GF-D8 (cell line): Measurements from ENCODE around the gene KPNA2.
"Not testable (repeated sequence)": the region's sequence is repeated elsewhere in the genome, so short reads cannot be mapped to it uniquely, and the experiment has no call there.

ENCODE experiments used
- DNase-seq: peaks from one replicate; lab custom pipeline; 2025; lab: John Stamatoyannopoulos, UW

KPNA2 gene

DNA sequence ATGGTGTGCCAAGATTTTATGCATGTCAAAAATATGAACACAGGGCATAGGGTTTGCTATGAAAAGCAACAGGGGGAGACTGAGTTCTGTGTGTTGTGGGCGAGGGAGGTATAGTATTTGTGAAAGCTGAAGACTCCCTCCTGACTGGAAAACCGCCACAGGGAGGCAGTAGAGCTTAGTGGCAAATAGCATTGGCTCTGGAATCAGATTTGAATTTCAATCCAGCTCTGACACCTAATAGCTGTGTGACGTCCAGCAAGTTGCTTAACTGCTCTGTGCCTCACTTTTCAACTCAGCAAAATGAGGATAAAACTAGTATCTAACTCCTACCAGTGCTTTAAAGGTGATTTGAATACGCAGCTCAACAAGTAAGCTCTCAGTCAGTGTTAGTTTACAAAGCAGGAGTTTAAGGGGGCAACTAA lies 22.0 kb downstream of the KPNA2 start:
- no peak for DNase-seq

DNA sequence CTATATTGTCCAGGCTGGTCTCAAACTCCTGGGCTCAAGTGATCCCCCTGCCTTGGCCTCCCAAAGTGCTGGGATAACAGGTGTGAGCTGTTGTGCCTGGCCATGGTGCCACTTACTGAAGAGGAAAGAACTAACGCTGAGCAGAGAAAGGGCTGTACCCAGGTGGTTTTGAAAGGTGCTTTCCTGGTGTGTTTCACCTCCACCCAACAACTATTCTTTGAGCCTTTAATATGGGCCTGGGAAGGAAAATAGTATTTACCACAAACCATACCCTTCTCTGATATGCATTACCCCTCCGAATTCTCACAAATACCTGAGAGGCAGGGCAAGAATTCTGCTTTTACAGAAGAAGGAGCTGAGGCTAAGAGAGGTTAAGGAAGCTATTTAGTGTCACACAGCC lies 24.8 kb downstream of the KPNA2 start:
- no peak for DNase-seq

GRCh38 chr17:68061512-68062313 lies 26.2 kb downstream of the KPNA2 start:
- DNase-seq, result no peak

DNA sequence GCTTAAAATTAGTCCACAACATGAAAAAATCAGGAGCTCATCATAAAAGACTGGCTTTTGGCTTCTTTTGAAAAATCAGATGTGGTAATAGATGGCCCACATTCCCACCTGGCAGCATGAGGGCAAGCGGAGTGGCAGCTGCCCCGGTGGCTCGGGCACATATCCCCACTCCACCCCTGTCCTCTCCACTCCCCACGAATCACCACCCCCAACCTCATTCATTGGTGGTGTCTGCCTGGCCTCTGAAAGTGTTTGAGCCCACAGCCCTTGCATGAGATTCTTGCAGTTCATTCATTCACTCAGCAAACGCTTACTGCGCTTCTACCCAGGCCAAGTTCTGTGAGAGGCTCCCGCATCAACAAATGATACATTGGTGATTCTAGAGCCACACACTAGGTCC lies 29.8 kb downstream of the KPNA2 start:
- DNase-seq, result not testable (repeated sequence)

DNA sequence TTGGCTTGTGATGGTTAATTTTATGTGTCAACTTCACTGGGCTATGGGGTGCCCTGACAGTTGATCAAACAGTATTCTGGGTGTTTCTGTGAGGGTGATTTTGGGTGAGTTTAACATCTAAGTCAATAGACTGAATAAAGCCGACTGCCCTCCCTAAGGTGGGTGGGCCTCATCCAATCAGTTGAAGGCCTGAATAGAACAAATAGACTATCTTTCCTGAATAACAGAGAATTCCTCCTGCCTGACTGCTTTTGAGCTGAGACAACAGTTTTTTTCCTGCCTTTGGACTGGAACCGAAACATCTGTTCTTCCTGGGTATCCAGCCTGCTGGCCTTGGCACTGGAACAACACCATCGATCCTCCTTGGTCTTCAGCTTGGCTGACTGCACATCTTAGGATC lies 33.0 kb downstream of the KPNA2 start:
- DNase-seq, result not testable (repeated sequence)

DNA sequence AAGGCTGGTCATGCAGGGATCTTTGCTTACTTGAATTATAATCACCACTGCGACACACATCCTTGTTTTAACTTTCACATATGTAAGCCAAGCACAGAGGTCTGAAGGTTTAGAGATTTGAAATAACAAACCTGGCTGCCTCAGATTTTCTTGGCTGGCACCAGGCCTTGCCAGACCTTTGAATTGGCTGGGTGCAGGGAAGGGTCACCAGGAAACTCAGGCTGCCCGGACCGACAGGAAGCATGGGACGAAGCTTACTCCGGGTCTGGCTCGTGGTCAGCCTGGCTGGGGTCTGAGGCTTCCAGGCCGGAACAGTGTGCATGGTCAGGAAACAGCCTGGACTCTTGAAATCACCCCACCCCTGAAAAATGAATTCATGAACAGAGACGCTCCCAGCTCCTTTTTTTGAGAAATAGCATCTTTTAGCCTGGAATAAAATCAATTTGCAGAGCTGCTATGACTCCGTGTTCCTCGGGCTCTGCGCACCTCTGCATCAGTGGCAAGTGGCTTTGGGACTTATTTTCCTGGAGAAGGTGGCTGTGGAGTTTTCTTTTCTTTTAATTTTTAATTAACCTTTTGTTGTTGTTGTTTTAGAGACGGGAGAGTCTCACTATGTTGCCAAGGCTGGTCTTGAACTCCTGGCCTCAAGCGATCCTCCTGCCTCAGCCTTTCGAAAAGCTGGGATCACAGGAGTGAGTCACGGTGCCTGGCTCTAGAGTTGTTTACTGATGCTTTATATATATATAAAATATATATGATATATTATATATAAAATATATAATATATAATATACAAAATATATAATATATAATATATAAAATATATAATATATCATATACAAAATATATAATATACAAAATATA lies 35.3 kb downstream of the KPNA2 start:
- not testable (repeated sequence) for DNase-seq

DNA sequence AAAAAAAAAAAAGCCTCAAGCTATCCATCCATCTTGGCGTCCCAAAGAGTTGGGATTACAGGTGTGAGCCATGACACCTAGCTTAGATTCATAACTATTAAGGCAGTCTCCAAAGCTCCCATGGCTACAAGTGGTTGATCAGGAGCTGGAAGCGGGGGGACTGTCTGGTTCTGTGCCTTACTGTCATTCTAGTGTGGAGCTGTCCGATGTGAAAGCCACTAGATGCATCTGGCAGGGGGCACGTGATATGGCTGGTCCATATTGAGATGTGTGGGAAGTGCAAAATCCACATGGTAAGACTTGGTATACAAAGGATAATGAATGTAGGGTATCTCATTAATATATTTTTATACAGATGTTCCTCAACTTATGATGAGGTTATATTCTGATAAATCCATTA lies 38.7 kb downstream of the KPNA2 start:
- DNase-seq, result no peak

- not testable (repeated sequence) for DNase-seq
Observed at GRCh38 chr17:68075953-68076607, 40.5 kb downstream of the KPNA2 start.

GRCh38 chr17:68077498-68077897 lies 42.0 kb downstream of the KPNA2 start:
- not testable (repeated sequence) for DNase-seq

GRCh38 chr17:68080411-68081150 lies 45.0 kb downstream of the KPNA2 start:
- no peak for DNase-seq

DNA sequence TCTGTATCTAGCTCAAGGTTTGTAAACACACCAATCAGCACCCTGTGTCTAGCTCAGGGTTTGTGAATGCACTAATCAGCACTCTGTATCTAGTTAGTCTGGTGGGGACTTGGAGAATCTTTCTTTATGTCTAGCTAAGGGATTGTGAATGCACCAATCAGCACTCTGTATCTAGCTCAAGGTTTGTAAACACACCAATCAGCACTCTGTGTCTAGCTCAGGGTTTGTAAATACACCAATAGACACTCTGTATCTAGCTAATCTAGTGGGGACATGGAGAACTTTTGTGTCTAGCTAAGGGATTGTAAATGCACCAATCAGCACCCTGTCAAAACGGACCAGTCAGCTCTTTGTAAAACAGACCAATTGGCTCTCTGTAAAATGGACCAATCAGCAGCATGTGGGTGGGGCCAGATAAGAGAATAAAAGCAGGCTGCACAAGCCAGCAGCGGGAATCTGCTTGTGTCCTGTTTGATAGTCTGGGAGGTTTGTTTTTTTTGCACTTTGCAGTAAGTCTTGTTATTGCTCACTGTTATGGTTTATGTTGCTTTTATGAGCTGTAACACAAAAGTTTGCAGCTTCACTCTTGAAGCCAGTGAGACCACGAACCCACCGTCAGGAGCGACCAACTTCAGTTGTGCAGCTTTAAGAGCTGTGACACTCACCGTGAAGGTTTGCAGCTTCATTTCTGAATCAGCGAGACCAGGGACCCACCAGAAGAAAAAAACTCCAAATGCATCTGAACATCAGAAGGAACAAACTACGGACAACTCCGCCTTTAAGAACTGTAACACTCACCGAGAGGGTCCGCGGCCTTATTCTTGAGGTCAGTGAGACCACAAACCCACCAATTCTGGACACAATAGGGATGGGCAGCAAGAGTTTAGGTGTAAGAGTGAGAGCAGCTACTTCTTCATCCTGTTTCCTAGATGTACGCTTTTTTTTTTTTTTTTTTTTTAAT lies 46.0 kb downstream of the KPNA2 start:
- not testable (repeated sequence) for DNase-seq

GRCh38 chr17:68085771-68086381 lies 50.3 kb downstream of the KPNA2 start:
- no peak for DNase-seq

DNA sequence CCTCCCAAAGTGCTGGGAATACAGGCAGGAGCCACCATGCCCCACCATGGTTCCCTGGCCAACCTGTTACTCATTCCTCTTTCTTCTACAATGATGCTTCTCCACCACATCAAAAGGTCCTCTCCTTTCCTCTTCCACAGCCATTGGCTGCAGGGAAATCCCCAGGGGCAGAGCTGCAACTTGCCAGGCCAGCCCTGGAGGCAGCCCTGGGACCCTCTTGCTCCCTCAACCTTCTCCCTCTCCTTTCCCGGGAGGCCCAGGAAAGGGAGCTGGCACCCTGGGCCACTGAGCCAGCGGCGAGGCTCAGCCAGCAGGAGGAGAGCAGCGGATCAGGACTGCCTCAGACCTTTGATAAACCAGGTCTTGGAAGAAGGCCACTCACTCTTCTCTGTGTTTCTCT lies 51.1 kb downstream of the KPNA2 start:
- not testable (repeated sequence) for DNase-seq

GRCh38 chr17:68087131-68087623 lies 51.6 kb downstream of the KPNA2 start:
- peak; percentile 37 for DNase-seq

DNA sequence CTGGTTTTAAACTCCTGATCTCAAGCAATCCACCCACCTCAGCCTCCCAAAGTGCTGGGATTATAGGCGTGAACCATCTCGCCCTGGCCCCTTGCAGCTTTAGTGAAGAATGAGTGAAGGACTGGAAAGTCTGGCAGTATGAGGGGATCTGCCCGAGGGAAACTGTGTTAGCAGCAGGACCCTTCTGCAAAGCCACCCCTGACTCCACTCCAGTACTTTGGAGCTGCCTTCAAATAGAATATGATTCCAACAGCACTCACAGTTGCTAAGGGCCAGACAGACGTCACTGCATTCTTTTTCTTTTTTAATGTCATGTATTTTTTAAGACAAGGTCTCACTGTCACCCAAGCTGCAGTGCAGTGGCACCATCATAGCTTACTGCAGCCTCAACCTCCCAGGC lies 52.3 kb downstream of the KPNA2 start:
- DNase-seq, result no peak

DNA sequence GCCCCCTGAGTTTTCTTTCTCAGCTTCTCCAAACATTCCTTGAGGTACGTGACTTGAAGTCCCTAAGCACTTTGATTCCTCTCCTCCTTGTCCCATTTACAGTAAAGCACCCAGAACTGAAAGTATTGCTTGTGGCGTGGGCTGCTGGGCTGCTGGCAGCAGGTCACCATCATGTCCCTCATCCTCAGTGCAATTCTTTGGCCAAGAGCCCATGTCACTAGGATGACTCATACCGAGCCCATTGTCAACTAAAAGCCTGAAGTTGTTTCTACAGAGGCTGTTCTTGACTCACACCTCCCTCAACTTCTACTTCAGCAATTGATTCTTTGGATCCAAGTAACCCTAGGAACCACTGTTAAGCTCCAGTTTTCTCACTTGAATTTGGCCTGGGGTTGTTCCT lies 54.3 kb downstream of the KPNA2 start:
- no peak for DNase-seq

DNA sequence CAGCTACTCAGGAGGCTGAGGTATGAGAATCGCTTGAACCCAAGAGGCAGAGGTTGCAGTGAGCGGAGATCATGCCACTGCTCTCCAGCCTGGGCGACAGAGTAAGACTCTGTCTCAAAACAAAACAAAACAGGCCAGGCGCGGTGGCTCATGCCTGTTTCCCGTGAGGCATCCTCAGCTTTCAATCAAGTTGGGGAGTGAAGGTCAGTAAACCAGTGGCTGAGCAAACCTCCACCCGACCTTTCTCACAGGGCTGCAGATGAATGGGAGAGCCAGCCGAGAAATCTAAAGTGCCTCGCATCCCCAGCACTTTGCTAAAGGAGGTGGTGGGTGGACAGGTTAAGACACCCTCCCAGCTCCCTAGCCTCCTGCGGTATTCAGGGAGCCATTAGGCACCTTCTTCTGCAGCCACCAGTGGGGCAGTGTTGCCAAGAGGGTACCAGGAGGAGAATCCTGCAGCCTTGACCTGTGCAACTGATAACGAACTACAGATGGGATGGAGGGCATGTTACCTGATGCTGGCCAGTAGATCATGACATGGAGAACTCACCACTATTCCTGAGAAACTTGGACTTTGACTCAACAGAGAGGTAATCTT lies 59.0 kb downstream of the KPNA2 start:
- no peak for DNase-seq

DNA sequence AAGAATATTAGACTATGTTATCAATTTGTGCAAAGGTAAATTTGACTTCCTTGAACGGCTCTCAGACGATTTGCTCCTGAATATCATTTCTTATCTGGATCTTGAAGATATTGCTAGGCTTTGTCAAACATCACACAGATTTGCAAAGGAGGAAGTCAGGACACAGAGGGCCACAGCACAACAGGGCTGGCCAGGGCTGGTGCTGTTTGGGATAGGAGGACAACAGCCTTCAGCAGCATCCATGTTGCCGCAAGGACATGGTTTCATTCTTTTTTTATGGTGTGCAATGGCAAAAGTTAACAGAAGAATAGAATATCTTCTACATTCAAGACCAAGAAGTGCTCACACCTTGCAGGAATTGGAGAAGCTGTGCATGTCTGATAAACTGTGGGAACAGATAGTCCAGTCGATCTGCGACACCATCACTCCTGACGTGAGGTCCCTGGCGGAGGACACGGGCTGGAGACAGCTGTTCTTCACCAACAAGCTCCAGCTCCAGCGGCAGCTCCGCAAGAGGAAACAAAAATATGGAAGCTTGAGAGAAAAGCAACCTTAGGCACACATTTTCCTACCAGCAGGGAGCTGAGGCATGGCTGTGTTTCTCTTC lies 59.8 kb downstream of the KPNA2 start:
- DNase-seq, result no peak

DNA sequence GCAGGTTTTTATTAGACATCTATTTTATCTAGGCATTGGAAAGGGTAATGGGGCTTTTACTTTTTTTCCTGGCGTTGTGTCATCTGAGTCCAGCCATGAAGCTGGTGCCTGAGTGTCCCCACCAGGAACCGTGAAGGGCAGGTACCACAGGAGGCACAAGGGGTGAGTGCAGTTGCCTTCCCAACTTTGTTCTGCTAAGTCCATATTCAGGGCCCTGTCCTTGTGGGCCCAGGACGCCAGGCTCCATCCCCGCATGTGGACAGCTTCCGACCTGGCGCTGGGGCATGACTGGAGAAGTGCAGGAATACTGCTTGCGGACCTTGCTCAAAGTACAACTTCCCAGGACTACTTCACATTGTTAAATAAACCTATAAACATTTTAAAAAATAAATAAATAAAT lies 60.6 kb downstream of the KPNA2 start:
- no peak for DNase-seq
